Motor neuron (in vitro differentiated cells): ENCODE data around the gene CROCC2. TPM values are rescaled to one million over a fixed set of nuclear protein-coding genes. Genes with fewer than 3 reads are reported as not detected.

Experiments
- ATAC-seq, 8 experiments: fragments of 200-7000 bp; cut with Tn5 transposase; replicated peaks in 6 of 8; 2 replicates each; pipeline ENCODE4 v1.8.0; 2021; ENCODE audit warnings: mild to moderate bottlenecking in 8 of 8, moderate library complexity in 8 of 8
- H3K27ac ChIP-seq, 2 donors: fragments of 250-450 bp; sonication (Bioruptor Pico); 2 replicates each; pipeline ENCODE4 v1.9.0; 2021; ENCODE audit warnings: antibody characterized with exemption in 2 of 2, mild to moderate bottlenecking in 2 of 2, moderate library complexity in 1 of 2
- H3K4me1 ChIP-seq, 2 donors: fragments of 250-450 bp; sonication (Bioruptor Pico); replicated peaks in 1 of 2; 2 replicates each; pipeline ENCODE4 v1.6.1; 2021; ENCODE audit warnings: antibody characterized with exemption in 2 of 2, mild to moderate bottlenecking in 2 of 2, moderate library complexity in 1 of 2
- H3K4me3 ChIP-seq, 5 donors: fragments of 250-450 bp; sonication (Bioruptor Pico); 2 replicates each; pipeline ENCODE4 v1.9.0; 2021; ENCODE audit warnings: antibody characterized with exemption in 5 of 5, mild to moderate bottlenecking in 5 of 5, moderate library complexity in 4 of 5
- WGBS, 10 experiments: fragments of 450-650 bp; shearing (Covaris generic); methylation state at CpG; one replicate each; pipeline ENCODE4 v1.0.0; 2022; 5-methylcytosine and 5-hydroxymethylcytosine counted together
- in situ Hi-C, 9 experiments: fragments of 400-800 bp; cut with MboI; loops; one replicate each; pipeline ENCODE4 v1.15.0; 2021; ENCODE audit warnings: low sequenced_read_pairs in 9 of 9, low pct_unique_long_range_greater_than_20kb in 2 of 9; ENCODE audit not compliant: unreplicated experiment in 9 of 9
- total RNA-seq, 8 experiments: library from RNA; unstranded; fragments of 300-600 nt; gene quantifications; 2 replicates each; pipeline versions ENCODE4 v1.2.3 to v1.2.4, GENCODE V29; 2022

Gene CROCC2
- total RNA-seq = 1 to 10 TPM in 1 of 8 experiments, under 1 TPM in 5, not detected in 2; 0.29 to 3.4 (median 0.64) TPM

- in situ Hi-C loops = no loop called here
- Histone ChIP-seq H3K27ac (no peak within 1 kb of the TSS), H3K4me1 (peaks cover 8 to 18% of the 10 kb centered on the region in 2 donors), H3K4me3 (no peak within 1 kb of the TSS)
- ATAC-seq = peak in 5 of 8 experiments; percentile 67 to 81 (median 70)
- 0 to 92% (median 32%) methylated on average over 1 to 9 of the region's 23 CpGs; no CpG with 5 or more reads in 4 of the 10 experiments for WGBS, 10 experiments
Measured at GRCh38 chr2:240906141-240906910, at the start of gene CROCC2. TSS of gene CROCC2 (plus strand) at chr2:240906336. CDS start at chr2:240906514, 178 bp downstream.

- peak in 1 of 8 experiments; percentile 13 for ATAC-seq
Measured at GRCh38 chr2:240857039-240858008, 48.8 kb upstream of the CROCC2 start.

GRCh38 chr2:240858321-240858720 lies 47.8 kb upstream of the CROCC2 start:
- no peak for ATAC-seq
- Histone ChIP-seq H3K4me1 (peaks cover 0 to 3% of the 10 kb centered on the region in 2 donors), H3K4me3 (no peak overlapping the region), H3K27ac (no peak overlapping the region)
- WGBS, 10 experiments = 45 to 100% (median 73%) methylated on average over 2 to 11 of the region's 13 CpGs; no CpG with 5 or more reads in 1 of the 10 experiments
- in situ Hi-C loops = loop anchor here in 1 of 9 experiments (25.0 kb wide), 1 partner anchor 354 kb away; no protein-coding TSS in a partner anchor

More at GRCh38 chr2:240857039-240858008, 48.8 kb upstream of the CROCC2 start:
- Histone ChIP-seq H3K4me3 (no peak overlapping the region), H3K4me1 (peaks cover 0 to 3% of the 10 kb centered on the region in 2 donors), H3K27ac (no peak overlapping the region)
- 60 to 100% (median 81%) methylated on average over 1 to 3 of the region's 21 CpGs; no CpG with 5 or more reads in 6 of the 10 experiments for whole genome bisulfite sequencing, 10 experiments
- in situ Hi-C loops = loop anchor here in 1 of 9 experiments (25.0 kb wide), 1 partner anchor 355 kb away; no protein-coding TSS in a partner anchor

GRCh38 chr2:240858871-240859270 lies 47.3 kb upstream of the CROCC2 start:
- Histone ChIP-seq H3K4me1 (peaks cover 0 to 3% of the 10 kb centered on the region in 2 donors), H3K4me3 (no peak overlapping the region), H3K27ac (no peak overlapping the region)
- 0 to 100% (median 86%) methylated on average over 1 to 9 of the region's 10 CpGs; no CpG with 5 or more reads in 3 of the 10 experiments for WGBS, 10 experiments
- in situ Hi-C loops = loop anchor here in 1 of 9 experiments (25.0 kb wide), 1 partner anchor 353 kb away; no protein-coding TSS in a partner anchor
- no peak for ATAC-seq

- Histone ChIP-seq H3K4me3 (no peak overlapping the region), H3K27ac (no peak overlapping the region), H3K4me1 (peaks cover 0 to 3% of the 10 kb centered on the region in 2 donors)
- no peak for ATAC-seq
- in situ Hi-C loops = loop anchor here in 1 of 9 experiments (25.0 kb wide), 1 partner anchor 351 kb away; no protein-coding TSS in a partner anchor
- 0 to 100% (median 52%) methylated on average over 1 to 2 of the region's 2 CpGs; no CpG with 5 or more reads in 3 of the 10 experiments for WGBS, 10 experiments
Measured at GRCh38 chr2:240861547-240861946, 44.6 kb upstream of the CROCC2 start.

- Histone ChIP-seq H3K4me3 (no peak overlapping the region), H3K27ac (no peak overlapping the region), H3K4me1 (no peaks in the 10 kb centered on the region)
- in situ Hi-C loops = loop anchor here in 1 of 9 experiments (25.0 kb wide), 1 partner anchor 348 kb away; no protein-coding TSS in a partner anchor
- 42 to 100% (median 57%) methylated on average over 1 to 3 of the region's 3 CpGs for WGBS, 10 experiments
- ATAC-seq = no peak
Measured at GRCh38 chr2:240864475-240864874, 41.7 kb upstream of the CROCC2 start.

GRCh38 chr2:240865391-240865790 lies 40.7 kb upstream of the CROCC2 start:
- ATAC-seq = no peak
- H3K4me1 ChIP-seq = no peaks in the 10 kb centered on the region
- H3K27ac ChIP-seq = no peak overlapping the region
- 50 to 94% (median 70%) methylated on average over 2 to 5 of the region's 5 CpGs; no CpG with 5 or more reads in 3 of the 10 experiments for WGBS, 10 experiments
- in situ Hi-C loops = loop anchor here in 1 of 9 experiments (25.0 kb wide), 1 partner anchor 347 kb away; no protein-coding TSS in a partner anchor
- H3K4me3 ChIP-seq = no peak overlapping the region

- in situ Hi-C loops = loop anchor here in 1 of 9 experiments (25.0 kb wide), 1 partner anchor 344 kb away; no protein-coding TSS in a partner anchor
Measured at GRCh38 chr2:240868286-240869108, 37.6 kb upstream of the CROCC2 start, which contains the start of gene AGXT. TSS of gene AGXT (plus strand) at chr2:240868824. CDS start at chr2:240868866, 42 bp downstream.

GRCh38 chr2:240869109-240869955 lies 36.8 kb upstream of the CROCC2 start:
- H3K4me3 ChIP-seq = no peak overlapping the region
- 41 to 86% (median 83%) methylated on average over 2 to 16 of the region's 25 CpGs; no CpG with 5 or more reads in 5 of the 10 experiments for WGBS, 10 experiments
- no peak for ATAC-seq
- no peaks in the 10 kb centered on the region for H3K4me1 ChIP-seq
- no peak overlapping the region for H3K27ac ChIP-seq
- in situ Hi-C loops = loop anchor here in 1 of 9 experiments (25.0 kb wide), 1 partner anchor 343 kb away; no protein-coding TSS in a partner anchor

More at GRCh38 chr2:240868286-240869108, 37.6 kb upstream of the CROCC2 start, which contains the start of gene AGXT:
- Histone ChIP-seq H3K4me3 (no peak within 1 kb of the TSS), H3K4me1 (no peaks in the 10 kb centered on the region), H3K27ac (no peak within 1 kb of the TSS)
- WGBS, 10 experiments = 21 to 100% (median 38%) methylated on average over 1 to 15 of the region's 21 CpGs; no CpG with 5 or more reads in 5 of the 10 experiments
- peak in 1 of 8 experiments; percentile 27 for ATAC-seq

GRCh38 chr2:240869956-240870875 lies 35.9 kb upstream of the CROCC2 start:
- ATAC-seq = peak in 1 of 8 experiments; percentile 9
- 17 to 83% (median 62%) methylated on average over 2 to 4 of the region's 15 CpGs; no CpG with 5 or more reads in 4 of the 10 experiments for WGBS, 10 experiments
- in situ Hi-C loops = loop anchor here in 1 of 9 experiments (25.0 kb wide), 1 partner anchor 342 kb away; no protein-coding TSS in a partner anchor
- H3K4me3 ChIP-seq = no peak overlapping the region
- H3K27ac ChIP-seq = no peak overlapping the region
- H3K4me1 ChIP-seq = no peaks in the 10 kb centered on the region
